Transverse colon (tissue), 4 donors: Measurements from ENCODE around the gene SPTBN5. TPM values are rescaled to one million over a fixed set of nuclear protein-coding genes. Genes with fewer than 3 reads are reported as not detected.

Experiments
- DNase-seq: peaks from one replicate; pipeline ENCODE4 v3.0.0-alpha.2; 2019
- H3K27ac ChIP-seq, 4 donors: fragments of 200-600 bp; sonication (generic); 2 replicates each; pipeline ENCODE4 v1.5.1; 2016 to 2018; ENCODE audit warnings: inconsistent platforms in 4 of 4
- H3K27me3 ChIP-seq: fragments of 200-600 bp; sonication (generic); 2 replicates; pipeline ENCODE4 v1.5.1; 2017; ENCODE audit warnings: inconsistent platforms
- H3K36me3 ChIP-seq, 4 donors: fragments of 200-600 bp; sonication (generic); 2 replicates each; pipeline ENCODE4 v1.5.1; 2017 to 2019; ENCODE audit warnings: inconsistent platforms in 4 of 4
- H3K4me1 ChIP-seq, 4 donors: fragments of 200-600 bp; sonication (generic); 2 replicates each; pipeline ENCODE4 v1.5.1; 2017 to 2020; ENCODE audit warnings: inconsistent platforms in 4 of 4
- H3K4me3 ChIP-seq, 4 donors: fragments of 200-600 bp; sonication (generic); 1 replicate in 1 of 4; 2 replicates in 3 of 4; pipeline versions ENCODE4 v1.5.1 to v1.6.1; 2017 to 2019; ENCODE audit warnings: inconsistent platforms in 4 of 4
- H3K9me3 ChIP-seq, 2 donors: fragments of 200-600 bp; sonication (generic); 2 replicates each; pipeline ENCODE4 v1.5.1; 2017 to 2019; ENCODE audit warnings: inconsistent platforms in 2 of 2
- CTCF ChIP-seq, 5 experiments: fragments of 200-600 bp in 3 of 5; fragments of 450-650 bp in 2 of 5; sonication (generic) in 3 of 5; IDR thresholded peaks; 1 replicate in 2 of 5; 2 replicates in 3 of 5; pipeline ENCODE4 v1.5.1; 2016 to 2017; ENCODE audit warnings: antibody characterized with exemption in 5 of 5, inconsistent platforms in 3 of 5, mild to moderate bottlenecking in 2 of 5, moderate library complexity in 1 of 5
- EP300 ChIP-seq: sonication (generic); formaldehyde crosslinking; IDR thresholded peaks from one replicate; pipeline ENCODE4 v1.6.1; 2017; ENCODE audit warnings: antibody characterized with exemption, low read depth
- POLR2A ChIP-seq: fragments of 450-650 bp; IDR thresholded peaks from one replicate; pipeline ENCODE4 v1.6.1; 2016; ENCODE audit warnings: antibody characterized with exemption, mild to moderate bottlenecking, moderate library complexity
- POLR2AphosphoS5 ChIP-seq, 3 donors: sonication (generic); formaldehyde crosslinking; IDR thresholded peaks; one replicate each; pipeline ENCODE4 v1.6.1; 2016; ENCODE audit warnings: antibody characterized with exemption in 3 of 3
- WGBS, 2 donors: methylation state at CpG; one replicate each; pipeline ENCODE4 v1.1.5; 2018; ENCODE audit warnings: low coverage in 1 of 2; 5-methylcytosine and 5-hydroxymethylcytosine counted together
- in situ Hi-C, 4 donors: fragments of 200-750 bp; cut with MboI; loops; one replicate each; pipeline versions ENCODE4 v1.15.0 to v1.15.1; 2017; ENCODE audit warnings: low sequenced_read_pairs in 3 of 4, low pct_ligation_motif_present in 1 of 4, low pct_unique_long_range_greater_than_20kb in 1 of 4
- intact Hi-C: fragments of 100-400 bp; cut with DNase I; formaldehyde crosslinking; loops from one replicate; pipeline ENCODE4 v1.15.1; 2023; ENCODE audit warnings: low total_unique reads
- total RNA-seq, 4 donors: library from RNA; depleted of rRNA; stranded (reverse); fragments of >200 nt; gene quantifications; one replicate each; pipeline ENCODE4 v1.1.0, GENCODE V29; 2016

SPTBN5 gene
- total RNA-seq, 4 donors from 2014 or later: 0.16 to 8.0 (median 1.1) TPM

GRCh38 chr15:41928637-41929620 is 35.1 kb upstream of the SPTBN5 start:
- Histone ChIP-seq H3K9me3 (no peaks in the 10 kb centered on the region), H3K4me3 (no peak overlapping the region), H3K27ac (peak overlapping the region; percentile 75 to 86 (median 82)), H3K36me3 (no peaks in the 10 kb centered on the region), H3K27me3 (no peaks in the 10 kb centered on the region), H3K4me1 (peaks cover 56 to 82% (median 65%) of the 10 kb centered on the region in 4 donors)
- in situ Hi-C loops: no loop called here
- TF ChIP-seq POLR2A (no peak), CTCF (IDR thresholded peaks at IDR 0.05) (no peak), EP300 (no peak), POLR2AphosphoS5 (IDR thresholded peaks at IDR 0.05) (no peak)
- intact Hi-C loops: no loop called here
- no peak for DNase-seq
- WGBS, 2 donors: 47 to 60% methylated on average over 2 to 16 of the region's 16 CpGs

DNA sequence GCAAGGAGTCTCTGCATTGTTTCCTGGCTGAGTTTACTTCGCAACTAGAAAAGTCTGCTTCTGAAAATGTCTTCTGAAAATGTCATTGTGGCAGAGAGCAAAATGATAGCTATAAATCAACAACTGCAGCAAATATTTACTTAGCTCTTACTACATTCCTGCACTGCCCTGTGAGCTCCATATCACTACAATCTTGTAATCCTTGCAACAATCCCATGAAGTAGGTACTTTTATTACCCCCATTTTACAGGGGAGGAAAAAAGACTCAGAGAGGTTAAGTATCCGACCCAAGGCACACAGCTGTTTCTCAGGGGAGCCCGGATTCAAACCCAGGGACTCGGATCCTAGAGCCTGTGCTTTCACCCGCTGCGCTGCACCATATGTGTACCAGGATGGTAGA is 34.2 kb upstream of the SPTBN5 start:
- Histone ChIP-seq H3K4me1 (peaks cover 56 to 74% (median 61%) of the 10 kb centered on the region in 4 donors), H3K27ac (peak overlapping the region; percentile 75 to 86 (median 82)), H3K9me3 (no peaks in the 10 kb centered on the region), H3K36me3 (no peaks in the 10 kb centered on the region), H3K27me3 (no peaks in the 10 kb centered on the region), H3K4me3 (no peak overlapping the region)
- no peak for TF ChIP-seq CTCF (IDR thresholded peaks at IDR 0.05)
- peak in 1 of 3 donors; percentile 29 for TF ChIP-seq POLR2AphosphoS5 (IDR thresholded peaks at IDR 0.05)
- 52 to 61% methylated on average over 5 to 6 of the region's 6 CpGs for WGBS, 2 donors
- no peak for DNase-seq
- in situ Hi-C loops (no loop called here), intact Hi-C loops (no loop called here)

DNA sequence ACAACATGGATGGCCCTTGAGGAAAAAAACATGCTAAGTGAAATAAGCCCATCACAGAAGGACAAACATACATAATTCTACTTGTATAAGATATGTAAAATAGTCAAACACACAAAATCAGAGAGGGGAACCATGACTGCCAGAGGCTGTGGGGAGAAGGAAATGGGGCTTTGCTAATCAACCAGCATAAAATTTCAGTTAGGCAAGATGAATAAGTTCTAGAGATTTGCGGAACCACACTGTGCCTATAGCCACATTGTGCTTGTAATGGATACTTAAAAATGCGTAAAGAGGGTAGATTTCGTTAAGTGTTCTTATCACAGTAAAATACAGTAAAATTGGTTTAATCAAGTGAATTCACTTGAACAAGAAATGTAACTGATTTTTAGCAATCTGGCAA is 33.7 kb upstream of the SPTBN5 start:
- 77 to 82% methylated on average over 3 of the region's 3 CpGs for WGBS, 2 donors
- H3K36me3 ChIP-seq: no peaks in the 10 kb centered on the region
- no peaks in the 10 kb centered on the region for H3K27me3 ChIP-seq
- no peaks in the 10 kb centered on the region for H3K9me3 ChIP-seq
- TF ChIP-seq POLR2A (no peak), EP300 (no peak), CTCF (IDR thresholded peaks at IDR 0.05) (no peak), POLR2AphosphoS5 (IDR thresholded peaks at IDR 0.05) (no peak)
- DNase-seq: no peak
- intact Hi-C loops (no loop called here), in situ Hi-C loops (no loop called here)
- H3K4me1 ChIP-seq: peaks cover 56 to 69% (median 56%) of the 10 kb centered on the region in 4 donors
- peak overlapping the region; percentile 75 to 86 (median 82) for H3K27ac ChIP-seq
- H3K4me3 ChIP-seq: no peak overlapping the region

DNA sequence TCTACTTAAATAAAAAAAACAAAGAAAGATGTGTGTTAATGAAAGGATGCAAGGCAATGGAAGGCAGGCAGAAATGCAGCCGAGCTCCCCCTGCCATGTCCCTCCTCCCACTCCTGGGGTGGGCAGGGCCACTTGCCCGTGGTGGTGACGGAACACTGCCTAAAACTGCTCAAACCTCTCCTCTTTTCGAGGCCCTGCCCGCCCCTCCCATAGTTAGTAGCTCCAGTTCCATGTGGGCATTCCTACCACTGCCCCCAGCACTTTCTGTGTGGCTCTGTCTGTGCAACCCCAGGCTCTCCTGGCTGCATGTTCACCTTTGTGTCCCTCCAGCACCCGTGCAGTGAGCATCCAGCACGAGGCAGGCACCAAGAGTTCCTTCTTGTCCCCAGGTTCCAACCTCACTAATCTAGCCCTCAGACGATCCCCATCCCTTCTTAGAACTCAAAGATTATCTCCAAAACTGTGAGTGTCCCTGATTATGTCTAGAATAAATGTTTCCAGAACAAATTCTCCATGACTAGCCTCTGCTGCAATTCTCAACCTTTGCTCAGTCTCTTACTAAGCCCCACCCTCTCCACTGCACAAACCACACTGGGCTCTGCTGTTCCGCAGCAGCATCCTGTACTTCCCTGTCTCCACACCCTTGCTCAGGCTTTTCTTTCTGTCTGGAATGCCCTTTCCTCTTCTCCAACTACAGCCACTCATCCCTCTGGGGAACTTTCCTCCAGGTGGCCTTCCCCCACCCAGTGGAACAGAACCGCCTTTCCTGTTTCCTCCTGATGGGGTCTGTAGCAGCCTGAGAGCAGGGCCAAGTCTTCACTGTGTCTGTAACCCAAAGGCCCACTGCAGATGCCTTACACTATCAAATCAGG is 32.6 kb upstream of the SPTBN5 start:
- in situ Hi-C loops (no loop called here), intact Hi-C loops (no loop called here)
- H3K27ac ChIP-seq: peak overlapping the region; percentile 75 to 86 (median 82)
- H3K9me3 ChIP-seq: no peaks in the 10 kb centered on the region
- H3K27me3 ChIP-seq: no peaks in the 10 kb centered on the region
- no peak overlapping the region for H3K4me3 ChIP-seq
- H3K4me1 ChIP-seq: peaks cover 53 to 60% (median 55%) of the 10 kb centered on the region in 4 donors
- 65 to 67% methylated on average over 7 to 10 of the region's 10 CpGs for WGBS, 2 donors
- no peaks in the 10 kb centered on the region for H3K36me3 ChIP-seq
- peak; percentile 44 for TF ChIP-seq POLR2A
- TF ChIP-seq POLR2AphosphoS5 (IDR thresholded peaks at IDR 0.05): peak in 2 of 3 donors; percentile 39 to 81
- no peak for TF ChIP-seq EP300
- DNase-seq: peak; percentile 75
